Erythroblast (primary cell): ENCODE results near the gene HCST.

Source experiments
- GATA1 ChIP-seq: IDR thresholded peaks from 2 replicates; pipeline ENCODE4 v1.6.1; 2011; ENCODE audit warnings: low read depth, mild to moderate bottlenecking, control low read depth, low read length, moderate library complexity
- POLR2A ChIP-seq: IDR thresholded peaks from 2 replicates; pipeline ENCODE4 v1.6.1; 2011; ENCODE audit warnings: mild to moderate bottlenecking, low read length

- TF ChIP-seq POLR2A (no peak), GATA1 (no peak)
Observed at GRCh38 chr19:35911790-35912189, 9.5 kb downstream of the HCST start.
